ENCODE data around the gene RPS21. TPM values are rescaled to one million over a fixed set of nuclear protein-coding genes. Genes with fewer than 3 reads are reported as not detected.

Gene RPS21
- 100 to 1,000 TPM; 230 to 299 TPM for total RNA-seq

DNA sequence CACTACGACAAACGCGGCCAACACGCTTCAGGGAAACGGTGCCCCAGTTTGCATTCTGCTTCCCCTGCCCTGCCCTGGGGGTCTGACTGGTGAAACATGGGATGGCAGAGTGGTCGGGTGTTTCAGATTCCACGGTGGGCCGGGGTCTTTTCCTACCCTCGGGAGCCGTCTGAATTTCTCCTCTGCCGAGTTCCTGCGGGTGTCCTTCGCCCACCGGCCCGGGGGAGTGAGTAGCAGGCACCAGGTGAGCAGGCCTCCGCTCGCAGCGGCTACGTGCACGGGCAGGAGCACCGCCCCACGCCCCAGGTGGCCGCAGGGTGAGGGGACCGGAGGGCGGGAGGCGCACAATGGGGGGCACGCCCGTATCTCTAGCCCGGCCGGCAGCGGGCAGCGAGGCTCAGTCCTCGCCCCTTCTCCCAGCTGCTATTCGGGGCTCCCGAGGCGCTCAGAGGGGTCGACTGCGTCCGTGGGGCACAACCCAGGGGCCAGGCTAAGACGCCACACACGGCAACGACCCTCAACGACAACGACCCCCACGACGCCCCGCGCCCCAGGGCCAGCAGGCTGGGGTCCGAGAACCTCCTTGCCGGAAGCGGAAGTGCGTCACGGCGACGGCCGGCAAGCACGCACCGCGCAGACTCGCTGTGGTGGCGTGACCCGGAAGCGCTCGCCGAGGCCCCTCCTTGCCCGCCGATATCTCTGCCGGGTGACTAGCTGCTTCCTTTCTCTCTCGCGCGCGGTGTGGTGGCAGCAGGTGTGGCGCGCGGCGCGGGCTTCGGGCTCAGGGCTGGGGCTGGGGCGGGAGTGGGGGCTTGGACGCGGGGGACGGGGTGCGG, at the start of gene RPS21:
Gene RPS21, plus strand, starts transcription at position 721 of the 836 bp plus-strand sequence. CDS start 236 bp downstream, outside the sequence.

DNA sequence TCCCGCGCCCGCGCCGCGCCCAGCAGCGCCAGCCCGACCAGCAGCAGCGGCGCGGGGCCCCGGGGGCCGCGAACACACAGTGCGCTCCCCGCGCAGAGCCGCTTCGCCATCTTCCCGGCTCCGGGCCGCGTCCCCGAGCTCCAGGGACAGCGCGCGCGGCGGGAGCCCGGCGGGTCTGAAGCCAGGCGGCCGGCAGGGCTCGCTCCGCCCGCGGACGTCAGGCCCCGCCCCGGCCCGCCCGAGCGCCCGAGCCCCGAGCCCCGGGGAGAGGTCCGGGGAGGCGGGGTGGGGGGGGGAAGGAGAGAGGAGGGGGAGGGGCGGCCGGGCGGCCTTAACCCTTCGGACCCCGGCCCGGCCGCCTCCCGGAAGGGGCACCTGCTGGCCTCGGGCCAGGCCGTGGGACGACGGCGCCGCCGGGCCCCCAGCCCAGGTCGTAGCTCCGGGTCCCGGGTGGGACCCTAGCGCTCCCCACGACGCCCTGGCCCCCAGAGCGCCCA, 19.7 kb upstream of the RPS21 start, which contains the start of gene LAMA5:
Gene LAMA5, minus strand, starts transcription at position 177 of the 497 bp plus-strand sequence. Its CDS starts 67 bp downstream, at position 110.

DNA sequence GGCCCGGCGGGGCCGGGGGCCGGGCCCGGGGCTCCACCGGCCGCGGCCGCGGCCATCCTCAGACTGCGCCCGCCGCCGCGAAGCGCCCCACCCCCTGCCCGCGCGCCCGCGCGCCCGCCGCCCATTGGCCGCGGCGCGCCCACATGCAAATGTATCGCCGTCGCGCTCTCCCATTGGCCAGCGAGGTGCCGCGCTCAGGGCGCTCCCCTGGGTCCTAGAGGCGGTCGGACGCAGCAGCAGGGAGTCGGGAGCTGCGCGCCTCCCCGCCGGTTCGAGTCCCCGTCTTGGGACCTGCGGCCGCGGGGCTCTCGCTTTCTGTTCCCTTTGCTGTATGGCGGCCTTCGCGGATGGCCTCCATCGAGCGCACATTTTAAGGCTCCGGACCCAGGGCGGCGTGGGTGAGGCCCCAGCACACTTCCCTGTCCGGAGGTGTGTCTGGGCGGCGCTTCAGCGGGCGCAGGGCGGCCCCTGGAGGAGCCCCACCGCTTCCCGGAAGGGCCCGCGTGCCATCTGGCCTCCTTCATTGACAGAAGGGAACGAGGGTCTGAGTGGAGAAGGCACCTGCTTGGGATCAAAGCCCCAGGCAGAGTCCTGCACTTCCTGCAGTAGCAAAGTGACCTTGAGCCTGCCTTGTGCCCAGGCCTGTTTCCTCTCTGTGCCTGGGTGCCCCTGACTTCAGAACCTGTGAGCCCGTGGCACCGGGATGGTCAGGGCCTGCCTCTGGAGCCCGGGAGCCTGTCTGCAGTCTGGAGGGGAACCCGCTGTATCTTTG, 20.5 kb downstream of the RPS21 start, which contains the start of gene CABLES2:
Gene CABLES2, minus strand, starts transcription at position 65 of the 772 bp plus-strand sequence. Its CDS starts 9 bp downstream, at position 56.

DNA sequence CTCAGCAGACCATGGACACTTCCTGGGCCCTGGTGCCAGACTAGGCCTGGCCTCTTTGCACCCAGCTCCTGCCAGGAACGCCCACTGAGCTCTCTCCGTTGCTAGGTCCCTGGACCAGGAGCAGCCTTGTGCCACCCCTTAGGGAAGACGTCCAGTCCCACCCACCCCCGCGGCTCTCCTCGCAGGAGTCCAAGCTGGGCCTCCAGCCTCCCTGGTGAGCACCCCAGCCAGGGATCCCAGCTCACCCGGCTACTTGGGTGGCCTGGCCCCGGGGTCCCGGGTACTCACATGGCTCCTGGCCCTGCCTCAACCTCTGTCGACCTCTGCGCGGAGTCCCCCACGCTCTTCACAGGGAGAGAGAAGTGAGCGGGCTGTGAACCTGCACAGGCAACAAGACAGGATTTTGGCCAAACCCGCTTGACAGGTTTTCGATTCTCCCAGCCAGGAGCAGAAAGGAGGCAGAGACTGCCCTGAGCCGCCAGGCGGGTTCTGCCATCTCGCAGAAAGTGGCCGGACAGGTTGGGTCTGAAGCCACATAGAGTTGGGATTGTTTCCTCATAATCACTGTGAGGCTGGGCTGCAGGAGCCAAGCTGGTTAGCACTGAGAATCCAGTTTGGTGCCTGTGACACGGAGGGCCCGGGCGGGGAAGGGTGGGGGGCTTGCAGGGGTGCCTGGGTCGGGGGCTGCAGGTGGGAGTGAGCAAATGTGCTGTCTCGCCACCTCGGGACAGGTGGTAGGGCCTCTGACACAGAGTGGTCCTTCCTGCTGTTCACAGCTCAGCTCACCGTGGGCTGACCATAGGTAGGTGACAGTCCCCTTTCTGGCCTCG, 40.5 kb downstream of the RPS21 start, which contains the start of gene RBBP8NL:
Gene RBBP8NL, minus strand, starts transcription at position 368 of the 830 bp plus-strand sequence. CDS start 7,892 bp downstream, outside the sequence.

Other genes starting within 250 kb of the RPS21 start
- gene PSMA7, start 243.7 kb upstream of the RPS21 start, total RNA-seq, result 100 to 1,000 TPM; 331 to 446 TPM
- 10 to 100 TPM; 14.3 to 15.8 TPM for gene SS18L1, start 243.3 kb upstream of the RPS21 start, total RNA-seq
- gene MTG2, start 204.1 kb upstream of the RPS21 start, total RNA-seq, result 10 to 100 TPM; 16.5 to 26.6 TPM
- not detected for gene HRH3, start 166.8 kb upstream of the RPS21 start, total RNA-seq
- 10 to 100 TPM; 21.3 to 24.0 TPM for gene OSBPL2, start 148.6 kb upstream of the RPS21 start, total RNA-seq
- gene ADRM1, start 84.1 kb upstream of the RPS21 start, total RNA-seq, result 100 to 1,000 TPM; 133 to 185 TPM
- gene LAMA5, start 19.8 kb upstream of the RPS21 start, total RNA-seq, result 1 to 10 TPM; 2.0 to 2.8 TPM
- 1 to 10 TPM; 2.7 to 2.8 TPM for gene CABLES2, start 20.2 kb downstream of the RPS21 start, total RNA-seq
- not detected for gene RBBP8NL, start 40.4 kb downstream of the RPS21 start, total RNA-seq
- gene GATA5, start 88.9 kb downstream of the RPS21 start, total RNA-seq, result not detected